NCI-H2171 (cell line): ENCODE results near the gene SPTSSA.
"Not testable (repeated sequence)": the region's sequence is repeated elsewhere in the genome, so short reads cannot be mapped to it uniquely, and the experiment has no call there.

Source experiments
- DNase-seq: peaks from one replicate; lab custom pipeline; 2025; lab: John Stamatoyannopoulos, UW

The SPTSSA gene

GRCh38 chr14:34426313-34427295, 35.4 kb downstream of the SPTSSA start:
- no peak for DNase-seq

GRCh38 chr14:34425095-34425851, 36.8 kb downstream of the SPTSSA start:
- DNase-seq = no peak

- no peak for DNase-seq
Measured at GRCh38 chr14:34424488-34424887, 37.6 kb downstream of the SPTSSA start.

- DNase-seq = no peak
Measured at GRCh38 chr14:34423445-34423844, 38.6 kb downstream of the SPTSSA start.

- no peak for DNase-seq
Measured at GRCh38 chr14:34420547-34421150, 41.4 kb downstream of the SPTSSA start.

- DNase-seq = no peak
Measured at GRCh38 chr14:34409721-34410120, 52.3 kb downstream of the SPTSSA start.

- DNase-seq = no peak
Measured at GRCh38 chr14:34407951-34408350, 54.1 kb downstream of the SPTSSA start.

- DNase-seq = no peak
Measured at GRCh38 chr14:34404416-34404815, 57.6 kb downstream of the SPTSSA start.

- DNase-seq = no peak
Measured at GRCh38 chr14:34403646-34404045, 58.4 kb downstream of the SPTSSA start.

GRCh38 chr14:34398024-34398423, 64.0 kb downstream of the SPTSSA start:
- DNase-seq = no peak

GRCh38 chr14:34387974-34388516, 74.0 kb downstream of the SPTSSA start:
- DNase-seq = no peak

- DNase-seq = no peak
Measured at GRCh38 chr14:34386865-34387485, 75.1 kb downstream of the SPTSSA start.

GRCh38 chr14:34385881-34386280, 76.2 kb downstream of the SPTSSA start:
- not testable (repeated sequence) for DNase-seq

GRCh38 chr14:34383839-34384238, 78.2 kb downstream of the SPTSSA start:
- no peak for DNase-seq
